ENCODE results near the gene NFIB. TPM values are rescaled to one million over a fixed set of nuclear protein-coding genes. Genes with fewer than 3 reads are reported as not detected.

Gene NFIB
- polyA plus RNA-seq, 1 of the 3 experiments (the other 2 are of a cell fraction), result 9.2 TPM

- Histone ChIP-seq H3F3A (replicated peaks; ENCODE audit: insufficient read depth) (peaks cover 8% of the 10 kb centered on the region), H3K9me2 (no peaks in the 10 kb centered on the region), H3K27me3 (ENCODE audit: insufficient read depth) (no peaks in the 10 kb centered on the region), H3K9ac (no peak overlapping the region), H3K4me1 (ENCODE audit: control insufficient read depth in 1 of 2, insufficient read depth in 2 of 2, low read depth in 1 of 2, low read length in 1 of 2) (no peaks in the 10 kb centered on the region; a peak in 3 of 4 replicates), H3K4me3 (ENCODE audit: low read depth in 2 of 2, low read length in 1 of 2) (no peak overlapping the region), H4K20me1 (ENCODE audit: insufficient read depth) (no peaks in the 10 kb centered on the region), H2AFZ (ENCODE audit: low read depth) (no peak overlapping the region), H3K79me2 (ENCODE audit: insufficient read depth) (peaks cover 75% of the 10 kb centered on the region), H3K27ac (ENCODE audit: low read depth in 2 of 2, low read length in 1 of 2) (no peak overlapping the region), H3K4me2 (no peak overlapping the region), H3K9me3 (no peaks in the 10 kb centered on the region), H3K36me3 (replicated peaks in 1 of 2; ENCODE audit: control insufficient read depth in 1 of 2, insufficient read depth in 2 of 2, low read length in 1 of 2) (peaks cover 4 to 10% of the 10 kb centered on the region in 2 experiments)
- WGBS (ENCODE audit: low lambda C conversion rate), result 95% methylated on average over 8 of the region's 8 CpGs
- ChIA-PET CTCF (no interaction called here), POLR2A (no interaction called here)
- TF ChIP-seq NFIC (IDR thresholded peaks at IDR 0.05; ENCODE audit: borderline replicate concordance), result no peak
- no peak for TF ChIP-seq GABPA (IDR thresholded peaks at IDR 0.05; ENCODE audit: low read depth)
- no peak for TF ChIP-seq RFX5 (IDR thresholded peaks at IDR 0.05; ENCODE audit: low read length)
- TF ChIP-seq MXI1 (IDR thresholded peaks at IDR 0.05; ENCODE audit: low read depth, low read length), result no peak
- TF ChIP-seq POLR2AphosphoS5 (IDR thresholded peaks at IDR 0.05; ENCODE audit: low read depth, low read length), result no peak
- no peak for TF ChIP-seq MEF2A (IDR thresholded peaks at IDR 0.05; ENCODE audit: borderline replicate concordance, low read depth)
- no peak for TF ChIP-seq RAD21 (IDR thresholded peaks at IDR 0.05; ENCODE audit: low read length)
- TF ChIP-seq EZH2phosphoT487 (IDR thresholded peaks at IDR 0.05; ENCODE audit: borderline replicate concordance, low read depth), result no peak
- TF ChIP-seq USF1 (IDR thresholded peaks at IDR 0.05; ENCODE audit: borderline replicate concordance, low read depth), result no peak
- TF ChIP-seq ELF1 (IDR thresholded peaks at IDR 0.05), result no peak
- TF ChIP-seq MAX (IDR thresholded peaks at IDR 0.05; ENCODE audit: low read depth), result no peak
- TF ChIP-seq SIN3A (IDR thresholded peaks at IDR 0.05; ENCODE audit: borderline replicate concordance, low read depth, low read length), result no peak
- TF ChIP-seq TCF12 (IDR thresholded peaks at IDR 0.05), result no peak
- TF ChIP-seq ZBTB33 (IDR thresholded peaks at IDR 0.05; ENCODE audit: borderline replicate concordance, low read depth), result no peak
- TF ChIP-seq CTCF (IDR thresholded peaks at IDR 0.05), result no peak
- no peak for TF ChIP-seq FOSL2 (IDR thresholded peaks at IDR 0.05; ENCODE audit: borderline replicate concordance, low read depth)
- no peak for TF ChIP-seq USF2 (IDR thresholded peaks at IDR 0.05; ENCODE audit: borderline replicate concordance, low read depth, low read length)
- TF ChIP-seq FOXM1 (IDR thresholded peaks at IDR 0.05; ENCODE audit: low read depth), result no peak
- TF ChIP-seq RXRA (IDR thresholded peaks at IDR 0.05; ENCODE audit: borderline replicate concordance, low read depth), result no peak
- TF ChIP-seq IRF3 (IDR thresholded peaks at IDR 0.05; ENCODE audit: low read depth, low read length), result no peak
- no peak for DNase-seq
Observed at GRCh38 chr9:14232111-14232510, 81.8 kb downstream of the NFIB start.

Data from SK-N-SH (cell line).